Right lung (tissue), 5 donors: ENCODE measurements around the gene RNF217. TPM values are rescaled to one million over a fixed set of nuclear protein-coding genes. Genes with fewer than 3 reads are reported as not detected.
A peak's percentile ranks its signal among the peaks of the same experiment; 100 is the strongest.
"Not testable (repeated sequence)": the region's sequence is repeated elsewhere in the genome, so short reads cannot be mapped to it uniquely, and the experiment has no call there.

Experiments
- DNase-seq, 2 donors: peaks; one replicate each; pipeline ENCODE4 v3.0.0-alpha.2; 2013
- polyA plus RNA-seq, 5 donors: library from polyadenylated mRNA; unstranded; fragments of 120-200 nt; gene quantifications; one replicate each; pipeline versions ENCODE4 v1.2.1 to v1.2.3, GENCODE V29; 2013; ENCODE audit warnings: inconsistent platforms in 1 of 5, low replicate concordance in 1 of 5; ENCODE audit not compliant: insufficient read length in 5 of 5, insufficient read depth in 1 of 5

Gene RNF217
- polyA plus RNA-seq, 5 donors, result 14.6 to 34.3 (median 25.1) TPM

DNA sequence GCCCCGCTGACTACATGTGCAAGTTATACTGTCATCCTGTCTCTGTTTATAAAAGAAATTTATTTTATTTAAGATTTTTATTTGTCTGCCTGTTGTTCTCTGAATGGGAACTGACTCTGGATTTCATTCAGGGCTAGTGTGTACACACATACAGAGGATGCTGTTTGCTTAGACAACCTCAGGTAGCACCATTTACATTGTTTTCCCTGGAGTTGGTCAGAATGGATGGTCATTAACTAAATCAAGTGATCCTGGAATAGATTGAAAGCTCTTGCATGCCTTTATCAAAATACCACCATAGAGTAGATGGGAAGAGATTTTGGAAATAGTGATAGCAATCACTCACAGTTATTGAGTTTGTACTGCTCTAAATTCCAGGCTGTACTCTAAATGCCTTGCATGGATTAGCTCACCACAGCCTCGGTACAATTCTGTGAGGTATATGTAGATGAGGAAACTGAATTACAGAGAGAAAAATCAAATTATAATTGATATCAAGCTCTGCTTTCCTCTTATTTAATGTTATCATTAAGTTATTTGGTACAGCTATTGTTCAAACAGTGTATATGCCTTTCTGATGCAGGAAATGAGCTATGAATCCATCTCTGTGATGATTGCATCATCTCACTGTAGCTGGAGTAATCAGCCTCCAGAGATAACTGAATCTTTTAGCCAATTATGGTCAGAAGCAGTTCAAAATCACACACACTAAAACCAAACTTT lies 51.9 kb downstream of the RNF217 start:
- peak in 1 of 2 donors; percentile 32 for DNase-seq

GRCh38 chr6:125014661-125014957 lies 52.4 kb downstream of the RNF217 start:
- no peak for DNase-seq

DNA sequence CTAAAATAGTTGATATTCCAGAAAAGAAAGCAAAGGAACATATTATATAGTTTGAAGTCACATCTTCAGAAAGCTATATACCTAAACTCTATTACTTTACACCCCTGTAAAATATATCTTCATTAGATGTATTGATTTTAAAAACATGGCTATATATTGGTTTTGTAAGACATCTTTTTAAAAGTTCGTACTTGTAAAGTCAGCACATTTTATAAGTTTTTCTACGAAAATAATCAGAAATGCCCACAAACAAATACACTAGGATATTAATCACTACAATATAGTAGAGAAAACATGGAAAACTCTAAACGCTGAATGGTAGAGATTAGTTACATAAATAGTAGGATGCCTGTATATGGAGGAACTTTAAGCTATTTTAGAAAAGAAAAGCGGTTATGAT lies 52.9 kb downstream of the RNF217 start:
- no peak for DNase-seq

- DNase-seq, result no peak
These were observed 55.9 kb downstream of the RNF217 start for GRCh38 chr6:125018136-125018535.

DNA sequence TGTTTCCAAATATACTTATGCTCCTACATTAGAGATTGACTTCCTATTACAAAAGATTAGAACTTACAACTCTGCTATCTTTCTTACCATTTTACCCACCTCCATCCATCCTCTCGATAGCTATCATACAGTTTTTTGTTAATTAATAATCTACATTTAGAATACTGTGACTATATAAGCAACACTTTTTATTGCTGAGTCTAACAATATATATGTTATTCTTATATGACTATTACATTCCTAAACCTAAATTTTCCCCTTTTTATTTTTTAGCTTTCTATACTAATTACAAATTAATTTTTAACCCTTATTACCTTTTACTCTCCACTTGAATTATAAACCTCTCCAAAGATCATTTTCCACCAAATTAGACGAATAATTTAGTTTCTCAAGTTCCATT lies 57.0 kb downstream of the RNF217 start:
- DNase-seq, result no peak

DNA sequence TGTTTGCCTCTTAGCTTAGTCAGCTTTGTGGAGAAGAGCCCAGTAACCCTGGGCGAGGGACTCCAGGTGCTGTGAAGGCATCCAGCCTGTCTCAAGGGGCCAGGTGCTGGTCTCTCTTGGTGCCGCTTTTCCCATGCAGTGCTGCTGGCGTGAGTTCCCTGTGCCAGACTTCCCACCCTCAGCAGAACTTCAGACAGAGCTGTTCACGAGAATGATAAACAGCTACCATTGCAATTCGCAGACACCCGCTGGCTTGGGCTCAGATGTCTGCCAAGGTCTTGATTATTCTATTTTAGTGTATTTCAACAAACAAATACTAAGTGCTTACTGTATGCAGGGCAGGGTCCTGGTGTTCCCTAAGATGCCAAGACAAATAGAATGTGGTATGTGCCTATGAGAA lies 57.7 kb downstream of the RNF217 start:
- no peak for DNase-seq

DNA sequence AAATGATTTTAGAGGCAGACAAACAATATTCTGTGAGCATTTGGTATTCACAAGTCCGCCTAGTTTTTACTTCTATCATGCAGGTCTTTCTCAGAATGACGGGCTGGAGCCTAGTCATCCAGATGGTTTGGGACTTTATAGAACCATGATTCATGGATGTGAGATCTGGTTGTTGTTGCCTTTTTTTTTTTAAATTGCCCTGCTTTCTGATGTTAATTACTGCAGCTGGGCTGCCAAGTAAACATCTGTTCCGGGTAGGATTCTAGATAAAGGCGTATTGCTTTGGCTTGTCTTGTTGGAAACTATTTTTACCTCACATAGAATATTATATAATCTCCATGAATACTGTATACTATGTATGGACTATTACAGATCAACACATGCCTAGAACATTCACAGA lies 58.1 kb downstream of the RNF217 start:
- no peak for DNase-seq

DNA sequence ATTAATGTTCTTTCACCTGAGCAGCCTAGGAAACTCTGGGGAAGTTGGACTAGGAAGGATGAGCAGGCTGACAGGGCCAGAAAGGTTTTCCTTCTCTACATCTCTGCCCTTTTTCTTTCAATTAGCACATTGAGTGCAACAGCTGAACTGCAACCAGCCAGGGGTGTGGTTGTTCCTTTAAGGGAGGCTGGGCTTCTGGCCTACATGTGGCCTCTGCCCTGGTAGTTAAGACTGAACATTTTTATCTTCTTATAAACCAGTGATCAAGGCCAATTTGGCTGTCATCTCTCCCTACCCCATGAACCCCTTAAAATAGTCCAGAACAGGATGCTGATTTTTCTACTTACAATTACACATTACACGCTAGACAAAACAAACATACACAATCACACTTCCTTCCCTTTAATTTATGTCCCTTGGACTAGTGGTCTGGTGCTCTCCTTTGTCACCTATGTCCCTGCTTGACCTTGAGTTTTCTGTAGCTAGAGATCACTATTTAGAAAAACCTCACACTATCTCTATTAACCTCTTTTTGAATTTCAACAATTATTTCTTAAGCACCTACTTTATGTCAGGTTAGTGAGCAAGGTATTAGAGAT lies 60.3 kb downstream of the RNF217 start:
- DNase-seq, result no peak

DNA sequence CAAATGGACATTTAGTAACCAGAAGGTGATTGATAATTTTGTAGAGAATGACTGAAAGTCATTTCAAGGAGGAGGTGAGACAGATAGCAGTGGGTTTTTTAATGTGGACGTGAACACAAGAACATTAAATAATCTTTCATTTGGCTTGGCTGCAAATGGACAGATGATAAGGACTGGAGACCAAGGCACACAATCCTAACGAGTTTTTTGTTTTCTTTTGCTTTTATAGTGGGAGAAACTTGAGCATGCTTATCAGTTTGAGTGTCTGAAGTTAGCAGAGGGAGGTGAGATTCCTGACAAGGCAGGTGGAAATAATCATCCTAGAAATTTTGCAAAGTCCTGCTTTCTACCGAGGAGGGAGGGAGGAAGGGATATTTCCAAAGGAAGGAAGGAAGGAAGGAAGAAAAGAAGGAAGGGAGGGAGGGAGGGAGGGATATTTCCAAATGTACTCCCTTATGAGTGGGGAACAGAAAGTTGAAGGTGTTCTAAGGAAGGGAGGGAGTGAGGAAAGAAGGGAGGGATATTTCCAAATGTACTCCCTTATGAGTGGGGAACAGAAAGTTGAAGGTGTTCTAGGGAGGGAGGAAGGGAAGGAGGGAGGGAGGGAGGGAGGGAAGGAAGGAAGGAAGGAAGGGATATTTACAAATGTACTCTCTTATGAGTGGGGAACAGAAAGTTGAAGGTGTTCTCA lies 63.1 kb downstream of the RNF217 start:
- no peak for DNase-seq

- DNase-seq, result no peak
These were observed 65.0 kb downstream of the RNF217 start for GRCh38 chr6:125027287-125027686.

GRCh38 chr6:125030969-125031368 lies 68.7 kb downstream of the RNF217 start:
- DNase-seq, result no peak

GRCh38 chr6:125031385-125031784 lies 69.1 kb downstream of the RNF217 start:
- DNase-seq, result no peak

DNA sequence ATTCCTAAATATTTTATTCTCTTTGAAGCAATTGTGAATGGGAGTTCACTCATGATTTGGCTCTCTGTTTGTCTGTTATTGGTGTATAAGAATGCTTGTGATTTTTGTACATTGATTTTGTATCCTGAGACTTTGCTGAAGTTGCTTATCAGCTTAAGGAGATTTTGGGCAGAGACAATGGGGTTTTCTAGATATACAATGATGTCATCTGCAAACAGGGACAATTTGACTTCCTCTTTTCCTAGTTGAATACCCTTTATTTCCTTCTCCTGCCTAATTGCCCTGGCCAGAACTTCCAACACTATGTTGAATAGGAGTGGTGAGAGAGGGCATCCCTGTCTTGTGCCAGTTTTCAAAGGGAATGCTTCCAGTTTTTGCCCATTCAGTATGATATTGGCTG lies 72.7 kb downstream of the RNF217 start:
- not testable (repeated sequence) for DNase-seq

DNA sequence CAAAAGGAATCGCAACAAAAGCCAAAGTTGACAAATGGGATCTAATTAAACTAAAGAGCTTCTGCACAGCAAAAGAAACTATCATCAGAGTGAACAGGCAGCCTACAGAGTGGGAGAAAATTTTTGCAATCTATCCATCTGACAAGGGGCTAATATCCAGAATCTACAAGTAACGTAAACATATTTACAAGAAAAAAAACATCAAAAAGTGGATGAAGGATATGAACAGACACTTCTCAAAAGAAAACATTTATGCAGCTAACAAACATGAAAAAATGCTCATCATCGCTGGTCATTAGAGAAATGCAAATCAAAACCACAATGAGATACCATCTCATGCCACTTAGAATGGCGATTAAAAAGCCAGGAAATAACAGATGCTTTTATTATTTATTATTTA lies 74.2 kb downstream of the RNF217 start:
- DNase-seq, result not testable (repeated sequence)

DNA sequence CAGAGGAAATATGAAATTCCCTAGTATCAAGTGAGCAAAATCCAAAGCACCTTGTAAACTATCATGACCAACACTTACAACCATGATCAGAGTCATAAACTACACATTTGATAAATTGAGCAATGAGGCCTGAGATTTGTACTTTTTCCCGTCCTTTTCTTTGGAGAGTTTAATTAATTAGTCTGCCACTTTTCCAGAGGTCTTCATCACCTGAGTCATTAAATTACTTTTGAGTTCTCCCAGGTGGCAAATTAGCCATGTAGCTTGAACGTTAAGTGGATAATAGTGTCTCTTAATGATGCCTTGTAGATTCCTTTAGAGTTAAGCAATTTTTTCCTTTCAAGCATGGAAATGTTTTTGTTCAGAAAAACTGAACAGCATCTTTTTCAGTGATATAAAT lies 75.6 kb downstream of the RNF217 start:
- DNase-seq, result no peak

- DNase-seq, result no peak
These were observed 76.7 kb downstream of the RNF217 start for GRCh38 chr6:125038925-125039324.

DNA sequence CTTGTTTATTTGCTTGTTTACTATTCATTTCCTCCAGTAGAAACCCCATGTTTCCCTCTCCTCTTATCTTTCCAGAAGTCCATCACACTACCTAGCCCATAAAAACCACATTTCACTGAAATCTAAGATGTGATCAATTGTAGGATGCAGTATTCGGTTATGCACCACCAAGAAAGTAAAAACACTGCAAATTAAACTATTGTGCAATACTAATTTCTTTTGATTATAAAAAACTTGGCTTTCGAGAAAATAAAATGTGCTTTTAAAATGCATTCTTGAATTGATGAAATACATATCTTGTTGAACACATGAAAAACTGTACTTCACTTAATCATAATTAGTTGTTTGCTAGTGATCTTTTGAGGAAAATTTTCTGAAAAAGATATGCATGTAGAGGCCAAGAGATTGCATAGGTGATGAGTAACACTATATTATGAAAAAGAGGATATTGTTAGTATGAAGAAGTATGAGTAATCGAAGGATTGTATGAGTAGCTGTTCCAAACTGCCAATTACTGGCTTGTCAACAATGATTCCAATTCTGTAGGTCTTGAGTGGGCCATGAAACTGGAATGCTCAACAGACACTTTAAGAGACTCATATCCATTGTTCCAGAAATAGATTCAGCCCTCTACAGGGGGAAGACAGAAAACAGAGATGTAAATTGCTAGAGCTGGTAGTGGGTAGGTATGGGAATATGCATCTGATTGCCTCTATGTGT lies 79.7 kb downstream of the RNF217 start:
- no peak for DNase-seq

- no peak for DNase-seq
These were observed 81.8 kb downstream of the RNF217 start for GRCh38 chr6:125044066-125044465.

GRCh38 chr6:125044667-125045066 lies 82.4 kb downstream of the RNF217 start:
- DNase-seq, result no peak

GRCh38 chr6:125046107-125046925 lies 84.1 kb downstream of the RNF217 start:
- no peak for DNase-seq

- no peak for DNase-seq
These were observed 86.0 kb downstream of the RNF217 start for GRCh38 chr6:125048274-125048673.
